WTC11 (cell line): ENCODE results near the gene ZNF532. TPM values are rescaled to one million over a fixed set of nuclear protein-coding genes. Genes with fewer than 3 reads are reported as not detected.

Experiments used
- ATAC-seq: fragments of 200-7000 bp; cut with Tn5 transposase; 2 replicates; pipeline ENCODE4 v1.10.0; 2021; ENCODE audit warnings: mild to moderate bottlenecking, moderate library complexity
- CTCF ChIA-PET: fragments of 300-600 bp; sonication (Branson Sonifier 250); formaldehyde crosslinking; loops from one replicate; lab custom pipeline; 2021; ENCODE audit warnings: antibody characterized with exemption; lab: Charles Lee
- POLR2A ChIA-PET: fragments of 350-600 bp; sonication (Branson Sonifier 250); formaldehyde crosslinking; loops from one replicate; lab custom pipeline; 2021; ENCODE audit warnings: antibody characterized with exemption; lab: Charles Lee
- DNase-seq: peaks from one replicate; pipeline ENCODE4 v3.0.0; 2021; ENCODE audit warnings: low spot score
- H3K27ac Mint-ChIP-seq: 2 replicates; pipeline ENCODE4 v1.8.0; 2021; ENCODE audit warnings: mixed read lengths
- H3K27me3 Mint-ChIP-seq: 2 replicates; pipeline ENCODE4 v1.8.0; 2021; ENCODE audit warnings: low read depth, mild to moderate bottlenecking, moderate library complexity, mixed read lengths
- H3K36me3 Mint-ChIP-seq: 2 replicates; pipeline ENCODE4 v1.8.0; 2021; ENCODE audit warnings: mixed read lengths
- H3K4me1 Mint-ChIP-seq: 2 replicates; pipeline ENCODE4 v1.8.0; 2022; ENCODE audit warnings: mixed read lengths
- H3K4me3 Mint-ChIP-seq: 2 replicates; pipeline ENCODE4 v1.8.0; 2021; ENCODE audit warnings: mild to moderate bottlenecking, moderate library complexity, mixed read lengths
- H3K9me3 Mint-ChIP-seq: 2 replicates; pipeline ENCODE4 v1.8.0; 2021; ENCODE audit warnings: mixed read lengths
- CREM ChIP-seq: sonication (generic); formaldehyde crosslinking; IDR thresholded peaks from 2 replicates; pipeline ENCODE4 v1.8.1; 2022; ENCODE audit warnings: mild to moderate bottlenecking, missing genetic modification reagents, moderate library complexity
- E2F5 ChIP-seq: sonication (generic); formaldehyde crosslinking; IDR thresholded peaks from 2 replicates; pipeline ENCODE4 v1.8.1; 2022; ENCODE audit warnings: mild to moderate bottlenecking, moderate library complexity, missing genetic modification reagents
- FOXJ3 ChIP-seq: sonication (generic); formaldehyde crosslinking; IDR thresholded peaks from 2 replicates; pipeline ENCODE4 v1.9.0; 2021; ENCODE audit warnings: missing genetic modification reagents, mild to moderate bottlenecking, borderline replicate concordance
- FOXK1 ChIP-seq: sonication (generic); formaldehyde crosslinking; IDR thresholded peaks from 2 replicates; pipeline ENCODE4 v1.8.0; 2022; ENCODE audit warnings: mild to moderate bottlenecking, moderate library complexity, missing genetic modification reagents
- HMGA2 ChIP-seq: fragments of 250-450 bp; sonication (Bioruptor Pico); IDR thresholded peaks from 2 replicates; pipeline ENCODE4 v1.4.0; 2021; ENCODE audit warnings: mild to moderate bottlenecking, moderate library complexity
- NFE2L1 ChIP-seq: sonication (generic); formaldehyde crosslinking; IDR thresholded peaks from 2 replicates; pipeline ENCODE4 v1.8.1; 2023; ENCODE audit warnings: missing genetic modification reagents
- NR1H2 ChIP-seq: sonication (generic); formaldehyde crosslinking; IDR thresholded peaks from 2 replicates; pipeline ENCODE4 v1.9.0; 2021; ENCODE audit warnings: mild to moderate bottlenecking, moderate library complexity, missing genetic modification reagents
- NR3C1 ChIP-seq: sonication (generic); formaldehyde crosslinking; conservative IDR thresholded peaks from 2 replicates; pipeline ENCODE4 v1.8.1; 2023; ENCODE audit warnings: low read depth, mild to moderate bottlenecking, missing genetic modification reagents
- PRRX2 ChIP-seq: fragments of 250-450 bp; sonication (Bioruptor Pico); IDR thresholded peaks from 2 replicates; pipeline ENCODE4 v1.8.0; 2021; ENCODE audit warnings: mild to moderate bottlenecking
- RELA ChIP-seq: sonication (generic); formaldehyde crosslinking; IDR thresholded peaks from 2 replicates; pipeline ENCODE4 v1.8.1; 2022; ENCODE audit warnings: missing genetic modification reagents, mild to moderate bottlenecking, borderline replicate concordance
- SMAD3 ChIP-seq: sonication (generic); formaldehyde crosslinking; IDR thresholded peaks from 2 replicates; pipeline ENCODE4 v1.8.0; 2022; ENCODE audit warnings: missing genetic modification reagents, mild to moderate bottlenecking, borderline replicate concordance
- SP1 ChIP-seq: sonication (generic); formaldehyde crosslinking; conservative IDR thresholded peaks from 2 replicates; pipeline ENCODE4 v1.8.1; 2022; ENCODE audit warnings: missing genetic modification reagents
- ZNF121 ChIP-seq: sonication (generic); formaldehyde crosslinking; IDR thresholded peaks from 2 replicates; pipeline ENCODE4 v1.8.0; 2023; ENCODE audit warnings: missing genetic modification reagents
- ZNF138 ChIP-seq: sonication (generic); formaldehyde crosslinking; conservative IDR thresholded peaks from 2 replicates; pipeline ENCODE4 v1.8.1; 2022; ENCODE audit warnings: mild to moderate bottlenecking, moderate library complexity, missing genetic modification reagents
- ZNF396 ChIP-seq: fragments of 250-450 bp; sonication (Bioruptor Pico); IDR thresholded peaks from 2 replicates; pipeline ENCODE4 v1.8.0; 2021; ENCODE audit warnings: mild to moderate bottlenecking, moderate library complexity, borderline replicate concordance
- ZNF671 ChIP-seq: fragments of 250-450 bp; sonication (Bioruptor Pico); IDR thresholded peaks from 2 replicates; pipeline ENCODE4 v1.8.0; 2021; ENCODE audit warnings: mild to moderate bottlenecking
- total RNA-seq: library from RNA; stranded (reverse); gene quantifications from 3 replicates; pipeline ENCODE4 v1.2.3, GENCODE V29; 2021
- TF ChIP-seq, protein P1 (sequence below): sonication (generic); formaldehyde crosslinking; IDR thresholded peaks from 2 replicates; pipeline ENCODE4 v1.8.1; 2022; ENCODE audit warnings: missing genetic modification reagents, borderline replicate concordance
- TF ChIP-seq, protein P2 (sequence below): sonication (generic); formaldehyde crosslinking; IDR thresholded peaks from 2 replicates; pipeline ENCODE4 v1.8.1; 2023; ENCODE audit warnings: mild to moderate bottlenecking, missing genetic modification reagents

The ZNF532 gene
- total RNA-seq, 1 experiment from 2014 or later: 171 TPM

- no peak for ATAC-seq
- ChIA-PET CTCF (no interaction called here), POLR2A (no interaction called here)
- no peak overlapping the region for H3K4me3 Mint-ChIP-seq
- TF ChIP-seq PRRX2 (CRISPR knock-in tag): no peak
- no peak for TF ChIP-seq RELA (CRISPR knock-in tag)
- TF ChIP-seq ZNF671 (CRISPR knock-in tag): no peak
- no peak for TF ChIP-seq SP1 (CRISPR knock-in tag)
- no peak for TF ChIP-seq FOXJ3
- TF ChIP-seq FOXK1 (CRISPR knock-in tag): no peak
- TF ChIP-seq, all 79 proteins: peak for 0
- DNase-seq: no peak
- Mint-ChIP-seq H3K9me3 (peaks cover 3% of the 10 kb centered on the region; the same call in 1 of the 2 replicates), H3K27me3 (no peaks in the 10 kb centered on the region), H3K4me1 (peaks cover 27% of the 10 kb centered on the region), H3K27ac (peak overlapping the region; percentile 39), H3K36me3 (peaks cover 65% of the 10 kb centered on the region)
Measured at GRCh38 chr18:58937071-58937886, 72.6 kb downstream of the ZNF532 start.

- ChIA-PET CTCF (no interaction called here), POLR2A (no interaction called here)
- H3K36me3 Mint-ChIP-seq: peaks cover 69% of the 10 kb centered on the region
Measured at GRCh38 chr18:58937887-58938267, 73.2 kb downstream of the ZNF532 start.

DNA sequence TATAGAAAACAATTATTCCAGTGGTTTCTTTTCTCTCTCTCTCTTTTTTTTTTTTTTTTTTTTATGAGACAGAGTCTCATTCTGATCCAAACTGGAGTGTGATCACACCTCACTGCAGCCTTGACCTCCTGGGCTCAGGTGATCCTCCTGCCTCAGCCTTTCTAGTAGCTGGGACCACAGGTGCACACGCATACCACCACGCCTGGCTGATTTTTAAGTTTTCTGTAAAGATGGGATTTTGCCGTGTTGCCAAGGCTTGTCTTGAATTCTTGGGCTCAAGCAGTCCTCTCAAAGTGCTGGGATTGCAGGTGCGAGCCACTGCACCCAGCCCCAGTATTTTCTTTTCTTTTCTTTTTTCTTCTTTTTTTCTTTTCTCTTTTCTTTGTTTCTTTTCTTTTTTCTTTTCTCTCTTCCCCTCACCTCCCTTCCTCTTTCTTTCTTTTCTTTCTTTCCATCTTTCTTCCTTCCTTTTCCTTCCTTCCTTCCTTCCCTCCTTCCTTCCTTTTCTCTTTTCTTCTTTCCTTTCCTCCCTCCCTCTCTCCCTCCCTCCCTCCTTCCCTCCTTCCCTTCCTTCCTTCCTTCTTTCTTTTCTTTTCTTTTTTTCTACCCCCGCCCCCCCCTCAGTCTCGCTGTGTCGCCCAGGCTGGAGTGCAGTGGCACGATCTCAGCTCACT, 76.9 kb downstream of the ZNF532 start:
- peaks cover 64% of the 10 kb centered on the region for H3K36me3 Mint-ChIP-seq
- ATAC-seq (no peak), DNase-seq (no peak)
- TF ChIP-seq NR1H2 (CRISPR knock-in tag): no peak
- TF ChIP-seq, protein P1, sequence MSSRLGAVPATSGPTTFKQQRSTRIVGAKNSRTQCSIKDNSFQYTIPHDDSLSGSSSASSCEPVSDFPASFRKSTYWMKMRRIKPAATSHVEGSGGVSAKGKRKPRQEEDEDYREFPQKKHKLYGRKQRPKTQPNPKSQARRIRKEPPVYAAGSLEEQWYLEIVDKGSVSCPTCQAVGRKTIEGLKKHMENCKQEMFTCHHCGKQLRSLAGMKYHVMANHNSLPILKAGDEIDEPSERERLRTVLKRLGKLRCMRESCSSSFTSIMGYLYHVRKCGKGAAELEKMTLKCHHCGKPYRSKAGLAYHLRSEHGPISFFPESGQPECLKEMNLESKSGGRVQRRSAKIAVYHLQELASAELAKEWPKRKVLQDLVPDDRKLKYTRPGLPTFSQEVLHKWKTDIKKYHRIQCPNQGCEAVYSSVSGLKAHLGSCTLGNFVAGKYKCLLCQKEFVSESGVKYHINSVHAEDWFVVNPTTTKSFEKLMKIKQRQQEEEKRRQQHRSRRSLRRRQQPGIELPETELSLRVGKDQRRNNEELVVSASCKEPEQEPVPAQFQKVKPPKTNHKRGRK (CRISPR knock-in tag): peak; percentile 78; the same call in 1 of the 2 replicates
- TF ChIP-seq ZNF121 (CRISPR knock-in tag): no peak
- no peaks in the 10 kb centered on the region for H3K27me3 Mint-ChIP-seq
- H3K4me1 Mint-ChIP-seq: peaks cover 35% of the 10 kb centered on the region
- POLR2A ChIA-PET: interaction anchor here (0.6 kb wide), 1 partner anchor 39 kb away, joined by 5 read pairs; no protein-coding TSS in a partner anchor
- peak overlapping the region; percentile 96 for H3K27ac Mint-ChIP-seq
- H3K4me3 Mint-ChIP-seq: no peak overlapping the region
- CTCF ChIA-PET: no interaction called here
- H3K9me3 Mint-ChIP-seq: peaks cover 3% of the 10 kb centered on the region; the same call in 1 of the 2 replicates

More at GRCh38 chr18:58937887-58938267, 73.2 kb downstream of the ZNF532 start:
- Mint-ChIP-seq H3K9me3 (peaks cover 3% of the 10 kb centered on the region; the same call in 1 of the 2 replicates), H3K27me3 (no peaks in the 10 kb centered on the region), H3K27ac (peak overlapping the region; percentile 39), H3K4me3 (no peak overlapping the region), H3K4me1 (peaks cover 29% of the 10 kb centered on the region)
- TF ChIP-seq, protein P2, sequence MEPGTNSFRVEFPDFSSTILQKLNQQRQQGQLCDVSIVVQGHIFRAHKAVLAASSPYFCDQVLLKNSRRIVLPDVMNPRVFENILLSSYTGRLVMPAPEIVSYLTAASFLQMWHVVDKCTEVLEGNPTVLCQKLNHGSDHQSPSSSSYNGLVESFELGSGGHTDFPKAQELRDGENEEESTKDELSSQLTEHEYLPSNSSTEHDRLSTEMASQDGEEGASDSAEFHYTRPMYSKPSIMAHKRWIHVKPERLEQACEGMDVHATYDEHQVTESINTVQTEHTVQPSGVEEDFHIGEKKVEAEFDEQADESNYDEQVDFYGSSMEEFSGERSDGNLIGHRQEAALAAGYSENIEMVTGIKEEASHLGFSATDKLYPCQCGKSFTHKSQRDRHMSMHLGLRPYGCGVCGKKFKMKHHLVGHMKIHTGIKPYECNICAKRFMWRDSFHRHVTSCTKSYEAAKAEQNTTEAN (CRISPR knock-in tag): no peak
- TF ChIP-seq E2F5: no peak
- no peak for TF ChIP-seq CREM
- TF ChIP-seq HMGA2 (CRISPR knock-in tag): no peak
- TF ChIP-seq NFE2L1 (CRISPR knock-in tag): no peak
- no peak for TF ChIP-seq PRRX2 (CRISPR knock-in tag)
- TF ChIP-seq SMAD3 (CRISPR knock-in tag): no peak
- TF ChIP-seq NR3C1: no peak
- TF ChIP-seq ZNF396 (CRISPR knock-in tag): no peak
- TF ChIP-seq ZNF138 (CRISPR knock-in tag): no peak
- no peak for DNase-seq
- no peak for ATAC-seq
